Muscle of leg (tissue), 11 donors: ENCODE measurements around the gene ZBTB25. TPM values are rescaled to one million over a fixed set of nuclear protein-coding genes. Genes with fewer than 3 reads are reported as not detected.

Experiments used
- DNase-seq: peaks from one replicate; pipeline ENCODE4 v3.0.0; 2013
- H3K27ac ChIP-seq: one replicate; pipeline ENCODE4 v1.5.1; 2013; ENCODE audit warnings: mild to moderate bottlenecking, low read length, control low read depth
- H3K27me3 ChIP-seq: one replicate; pipeline ENCODE4 v1.6.1; 2013; ENCODE audit warnings: low read length; ENCODE audit not compliant: control insufficient read depth, insufficient read depth
- H3K36me3 ChIP-seq: one replicate; pipeline ENCODE4 v1.6.1; 2013; ENCODE audit warnings: low read length; ENCODE audit not compliant: control insufficient read depth, insufficient read depth
- H3K4me1 ChIP-seq: one replicate; pipeline ENCODE4 v1.6.1; 2013; ENCODE audit warnings: low read length; ENCODE audit not compliant: control insufficient read depth, insufficient read depth
- H3K4me3 ChIP-seq: one replicate; pipeline ENCODE4 v1.5.1; 2013; ENCODE audit warnings: low read length, control low read depth
- H3K9me3 ChIP-seq: replicated peaks from 2 replicates; pipeline ENCODE4 v1.6.1; 2013; ENCODE audit warnings: low read depth, low read length; ENCODE audit not compliant: control insufficient read depth
- WGBS: methylation state at CpG from one replicate; pipeline ENCODE4 v1.1.5; 2013; ENCODE audit warnings: missing lambda C conversion rate; ENCODE audit not compliant: insufficient coverage; 5-methylcytosine and 5-hydroxymethylcytosine counted together
- polyA plus RNA-seq, 8 donors: library from polyadenylated mRNA; unstranded; fragments of 120-200 nt; gene quantifications; one replicate each; pipeline versions ENCODE4 v1.2.1 to v1.2.3, GENCODE V29; 2013; ENCODE audit warnings: inconsistent platforms in 1 of 8, low replicate concordance in 1 of 8; ENCODE audit not compliant: insufficient read length in 8 of 8, insufficient read depth in 1 of 8
- total RNA-seq: library from RNA; stranded (reverse); fragments of 120-200 nt; gene quantifications from one replicate; pipeline ENCODE4 v1.2.4, GENCODE V29; 2013

The ZBTB25 gene
- total and polyA plus RNA-seq, 9 donors = 4.8 to 8.6 (median 7.1) TPM

DNA sequence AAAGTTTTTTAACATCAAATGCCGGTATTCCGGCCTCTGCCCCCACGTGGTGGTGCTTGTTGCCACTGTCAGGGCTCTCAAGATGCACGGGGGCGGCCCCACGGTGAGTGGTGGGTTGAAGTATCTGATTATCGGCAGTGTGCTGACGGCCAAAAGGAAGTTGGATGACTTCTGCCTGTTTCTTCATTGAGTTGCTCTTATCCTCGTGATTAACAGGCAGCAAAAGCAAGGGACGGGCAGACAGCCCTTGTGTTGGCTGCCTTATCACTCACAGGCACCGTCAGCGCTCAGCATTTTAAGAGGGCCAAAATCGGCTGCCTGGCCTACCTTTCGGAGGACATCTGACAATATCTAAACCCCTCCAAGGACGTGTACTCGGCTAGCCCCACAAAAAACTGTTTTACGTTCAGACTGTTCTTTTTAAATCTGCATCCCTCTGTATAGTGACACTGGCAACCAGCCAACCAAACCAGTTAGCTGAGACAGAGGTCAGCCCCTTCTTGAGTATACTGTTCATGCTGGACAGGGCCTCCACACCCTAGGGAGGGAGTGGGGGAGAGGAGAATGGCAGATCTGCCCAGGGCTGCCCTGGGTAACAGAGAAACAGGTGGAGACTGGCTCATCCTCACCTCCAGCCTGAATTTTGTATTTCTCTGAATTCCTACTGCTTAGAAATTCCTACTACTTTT is 61.2 kb downstream of the ZBTB25 start:
- no peaks in the 10 kb centered on the region for H3K27me3 ChIP-seq
- no peak for DNase-seq
- H3K36me3 ChIP-seq = peaks cover 56% of the 10 kb centered on the region
- peaks cover 6% of the 10 kb centered on the region for H3K4me1 ChIP-seq
- 69% methylated on average over 12 of the region's 17 CpGs for WGBS
- no peaks in the 10 kb centered on the region for H3K9me3 ChIP-seq
- no peak overlapping the region for H3K27ac ChIP-seq
- H3K4me3 ChIP-seq = no peak overlapping the region

- Histone ChIP-seq H3K36me3 (peaks cover 58% of the 10 kb centered on the region), H3K4me1 (peaks cover 5% of the 10 kb centered on the region), H3K9me3 (no peaks in the 10 kb centered on the region), H3K27me3 (no peaks in the 10 kb centered on the region), H3K4me3 (no peak overlapping the region), H3K27ac (no peak overlapping the region)
- 100% methylated on average over 1 of the region's 3 CpGs for WGBS
- DNase-seq = no peak
Measured at GRCh38 chr14:64440494-64440893, 63.1 kb downstream of the ZBTB25 start.

GRCh38 chr14:64439141-64439540 is 64.5 kb downstream of the ZBTB25 start:
- Histone ChIP-seq H3K36me3 (peaks cover 52% of the 10 kb centered on the region), H3K9me3 (no peaks in the 10 kb centered on the region), H3K4me3 (no peak overlapping the region), H3K27ac (no peak overlapping the region), H3K27me3 (no peaks in the 10 kb centered on the region), H3K4me1 (no peaks in the 10 kb centered on the region)
- no CpG with 5 or more reads among the region's 6 CpGs for WGBS
- no peak for DNase-seq

- no peak overlapping the region for H3K27ac ChIP-seq
- H3K27me3 ChIP-seq = no peaks in the 10 kb centered on the region
- no peaks in the 10 kb centered on the region for H3K9me3 ChIP-seq
- no peak for DNase-seq
- WGBS = no CpG with 5 or more reads among the region's 3 CpGs
- peaks cover 49% of the 10 kb centered on the region for H3K36me3 ChIP-seq
- no peak overlapping the region for H3K4me3 ChIP-seq
- H3K4me1 ChIP-seq = no peaks in the 10 kb centered on the region
Measured at GRCh38 chr14:64438181-64438841, 65.3 kb downstream of the ZBTB25 start.

DNA sequence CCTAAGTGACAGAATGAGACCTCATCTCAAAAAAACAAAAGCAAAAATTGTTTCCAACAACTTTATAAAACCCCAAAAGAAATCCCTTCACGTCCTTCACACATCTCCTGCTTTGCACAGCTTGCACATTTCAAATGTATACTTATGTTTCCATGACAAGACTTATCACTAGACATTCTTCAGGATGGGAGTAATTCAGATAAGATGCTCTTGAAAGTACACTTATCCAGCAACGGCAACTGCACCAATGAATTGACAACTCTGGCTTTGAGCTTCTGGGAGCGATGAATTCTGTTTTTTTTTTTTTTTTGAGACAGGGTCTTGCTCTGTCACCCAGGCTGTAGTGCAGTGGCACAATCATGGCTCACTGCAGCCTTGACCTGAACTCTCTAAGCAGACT is 69.1 kb downstream of the ZBTB25 start:
- Histone ChIP-seq H3K4me1 (no peaks in the 10 kb centered on the region), H3K4me3 (no peak overlapping the region), H3K27me3 (no peaks in the 10 kb centered on the region), H3K27ac (no peak overlapping the region), H3K9me3 (no peaks in the 10 kb centered on the region), H3K36me3 (peaks cover 43% of the 10 kb centered on the region)
- DNase-seq = no peak
- WGBS = 100% methylated on average over 1 of the region's 3 CpGs

- H3K36me3 ChIP-seq = peaks cover 49% of the 10 kb centered on the region
- H3K4me1 ChIP-seq = no peaks in the 10 kb centered on the region
- H3K27ac ChIP-seq = no peak overlapping the region
- no peaks in the 10 kb centered on the region for H3K9me3 ChIP-seq
- 53% methylated on average over 5 of the region's 6 CpGs for WGBS
- DNase-seq = no peak
- H3K27me3 ChIP-seq = no peaks in the 10 kb centered on the region
- no peak overlapping the region for H3K4me3 ChIP-seq
Measured at GRCh38 chr14:64423987-64424386, 79.7 kb downstream of the ZBTB25 start.

GRCh38 chr14:64422756-64423155 is 80.9 kb downstream of the ZBTB25 start:
- Histone ChIP-seq H3K9me3 (no peaks in the 10 kb centered on the region), H3K27ac (no peak overlapping the region), H3K4me3 (no peak overlapping the region), H3K36me3 (peaks cover 47% of the 10 kb centered on the region), H3K27me3 (no peaks in the 10 kb centered on the region), H3K4me1 (no peaks in the 10 kb centered on the region)
- DNase-seq = no peak
- WGBS = 95% methylated on average over 3 of the region's 7 CpGs

DNA sequence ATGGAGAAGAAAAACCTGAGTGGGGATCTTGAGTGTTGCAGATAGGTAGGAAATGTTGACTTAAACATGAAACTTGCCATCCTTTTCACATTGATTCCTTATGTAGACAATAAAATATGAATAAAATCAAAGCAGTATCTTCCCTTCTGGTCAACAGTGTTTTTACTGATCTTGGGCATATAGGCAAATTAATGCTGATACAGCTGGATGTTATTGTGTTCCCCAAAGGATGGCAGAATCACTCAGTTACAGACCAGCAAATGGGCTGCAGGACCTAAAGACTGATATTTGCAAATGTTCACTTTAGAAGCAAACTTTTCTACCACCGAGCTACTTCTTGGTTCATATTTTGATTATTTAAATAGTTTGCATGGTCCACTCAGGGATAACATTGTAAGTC is 81.6 kb downstream of the ZBTB25 start:
- no peak overlapping the region for H3K27ac ChIP-seq
- no peak for DNase-seq
- H3K36me3 ChIP-seq = peaks cover 46% of the 10 kb centered on the region
- H3K4me1 ChIP-seq = no peaks in the 10 kb centered on the region
- no CpG with 5 or more reads among the region's 1 CpG for WGBS
- H3K9me3 ChIP-seq = no peaks in the 10 kb centered on the region
- H3K27me3 ChIP-seq = no peaks in the 10 kb centered on the region
- H3K4me3 ChIP-seq = no peak overlapping the region

- peaks cover 46% of the 10 kb centered on the region for H3K36me3 ChIP-seq
- no peaks in the 10 kb centered on the region for H3K9me3 ChIP-seq
- no peaks in the 10 kb centered on the region for H3K4me1 ChIP-seq
- H3K4me3 ChIP-seq = no peak overlapping the region
- DNase-seq = no peak
- no peak overlapping the region for H3K27ac ChIP-seq
- no peaks in the 10 kb centered on the region for H3K27me3 ChIP-seq
- no CpG with 5 or more reads among the region's 8 CpGs for WGBS
Measured at GRCh38 chr14:64421166-64421565, 82.5 kb downstream of the ZBTB25 start.

DNA sequence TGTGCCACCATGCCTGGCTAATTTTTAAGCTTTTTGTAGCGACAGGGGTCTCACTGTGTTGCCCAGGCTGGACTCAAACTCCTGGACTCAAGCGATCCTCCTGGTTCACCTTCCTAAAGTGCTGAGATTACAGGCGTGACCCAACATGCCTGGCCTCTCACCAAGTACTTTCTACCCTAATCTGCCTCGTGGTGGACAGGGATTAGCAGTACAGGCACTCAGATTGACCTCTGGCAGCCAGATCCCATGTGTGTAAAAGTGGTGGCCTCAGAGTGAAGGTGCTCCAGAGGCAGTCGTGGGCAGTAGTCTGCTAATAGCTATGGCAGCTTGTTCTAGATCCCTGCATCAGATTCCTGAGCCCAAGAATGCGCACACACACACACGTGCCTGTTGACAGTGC is 84.6 kb downstream of the ZBTB25 start:
- Histone ChIP-seq H3K9me3 (no peaks in the 10 kb centered on the region), H3K36me3 (peaks cover 48% of the 10 kb centered on the region), H3K27ac (no peak overlapping the region), H3K4me3 (no peak overlapping the region), H3K27me3 (no peaks in the 10 kb centered on the region), H3K4me1 (no peaks in the 10 kb centered on the region)
- no peak for DNase-seq
- 90% methylated on average over 4 of the region's 7 CpGs for WGBS
